ENCODE results near the gene ESF1. TPM values are rescaled to one million over a fixed set of nuclear protein-coding genes. Genes with fewer than 3 reads are reported as not detected.

The ESF1 gene
- total and polyA plus RNA-seq, 2 experiments from 2014 or later, result 7.9 to 8.3 TPM

DNA sequence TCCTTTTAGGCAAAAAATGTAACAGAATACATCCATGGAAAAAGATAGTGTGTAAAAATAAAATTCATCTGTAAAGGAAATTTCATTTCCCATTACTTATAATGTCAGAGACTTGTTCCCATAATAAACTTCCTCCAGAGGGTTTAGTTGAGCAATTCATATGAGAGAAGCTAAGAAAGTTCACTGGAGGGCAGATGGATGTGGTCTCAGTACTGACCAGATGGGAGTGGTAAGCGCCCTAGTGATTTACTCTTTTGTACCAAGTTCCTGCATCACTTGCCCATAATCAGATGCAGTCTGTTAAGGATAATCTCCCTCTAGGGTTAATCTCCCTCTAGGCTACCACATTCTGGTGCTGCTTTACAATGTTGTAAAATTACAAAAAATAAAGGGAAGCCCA lies 61.7 kb downstream of the ESF1 start:
- no peak for TF ChIP-seq EZH2phosphoT487 (IDR thresholded peaks at IDR 0.05; ENCODE audit: insufficient read depth, low read depth)
- TF ChIP-seq EZH2 (IDR thresholded peaks at IDR 0.05; ENCODE audit: insufficient read depth, poor library complexity, severe bottlenecking), result no peak
- H3K4me1 ChIP-seq (ENCODE audit: insufficient read depth), result no peaks in the 10 kb centered on the region
- no peak overlapping the region for H2AFZ ChIP-seq
- peaks cover 5% of the 10 kb centered on the region for H3K36me3 ChIP-seq (ENCODE audit: low read depth)
- H3K27me3 ChIP-seq (replicated peaks; ENCODE audit: insufficient read depth), result no peaks in the 10 kb centered on the region
- no peak overlapping the region for H3K4me2 ChIP-seq (ENCODE audit: unreplicated experiment)
- H3K79me2 ChIP-seq (ENCODE audit: insufficient read depth), result no peaks in the 10 kb centered on the region
- no peaks in the 10 kb centered on the region for H3F3A ChIP-seq (ENCODE audit: insufficient read depth)
- no peak for DNase-seq
- in situ Hi-C loops (cut with MboI), result no loop called here
- no peak overlapping the region for H3K9ac ChIP-seq
- no peaks in the 10 kb centered on the region for H4K20me1 ChIP-seq (ENCODE audit: insufficient read depth)
- H3K4me3 ChIP-seq, result no peak overlapping the region
- H3K9me3 ChIP-seq (ENCODE audit: low read depth), result no peaks in the 10 kb centered on the region
- no peaks in the 10 kb centered on the region for H3K9me2 ChIP-seq (ENCODE audit: insufficient read depth)
- no peak overlapping the region for H3K27ac ChIP-seq
- WGBS, 2 experiments (ENCODE audit: low coverage in 1 of 2, low lambda C conversion rate in 2 of 2, missing lambda C conversion rate in 2 of 2), result 92 to 95% methylated on average over 1 of the region's 1 CpG

- H3K4me3 ChIP-seq, result no peak overlapping the region
- WGBS, 2 experiments (ENCODE audit: low coverage in 1 of 2, low lambda C conversion rate in 2 of 2, missing lambda C conversion rate in 2 of 2), result 98% methylated on average over 2 of the region's 2 CpGs
- TF ChIP-seq EZH2 (IDR thresholded peaks at IDR 0.05; ENCODE audit: insufficient read depth, poor library complexity, severe bottlenecking) (no peak), EZH2phosphoT487 (IDR thresholded peaks at IDR 0.05; ENCODE audit: insufficient read depth, low read depth) (no peak)
- H3K79me2 ChIP-seq (ENCODE audit: insufficient read depth), result no peaks in the 10 kb centered on the region
- no peak overlapping the region for H2AFZ ChIP-seq
- no peaks in the 10 kb centered on the region for H3K27me3 ChIP-seq (replicated peaks; ENCODE audit: insufficient read depth)
- no peaks in the 10 kb centered on the region for H4K20me1 ChIP-seq (ENCODE audit: insufficient read depth)
- H3F3A ChIP-seq (ENCODE audit: insufficient read depth), result no peaks in the 10 kb centered on the region
- H3K4me2 ChIP-seq (ENCODE audit: unreplicated experiment), result no peak overlapping the region
- no peak overlapping the region for H3K9ac ChIP-seq
- H3K9me2 ChIP-seq (ENCODE audit: insufficient read depth), result no peaks in the 10 kb centered on the region
- peaks cover 35% of the 10 kb centered on the region for H3K36me3 ChIP-seq (ENCODE audit: low read depth)
- H3K27ac ChIP-seq, result no peak overlapping the region
- H3K4me1 ChIP-seq (ENCODE audit: insufficient read depth), result no peaks in the 10 kb centered on the region
- H3K9me3 ChIP-seq (ENCODE audit: low read depth), result no peaks in the 10 kb centered on the region
- no peak for DNase-seq
- in situ Hi-C loops (cut with MboI), result no loop called here
Measured at GRCh38 chr20:13718171-13718570, 66.5 kb downstream of the ESF1 start.

DNA sequence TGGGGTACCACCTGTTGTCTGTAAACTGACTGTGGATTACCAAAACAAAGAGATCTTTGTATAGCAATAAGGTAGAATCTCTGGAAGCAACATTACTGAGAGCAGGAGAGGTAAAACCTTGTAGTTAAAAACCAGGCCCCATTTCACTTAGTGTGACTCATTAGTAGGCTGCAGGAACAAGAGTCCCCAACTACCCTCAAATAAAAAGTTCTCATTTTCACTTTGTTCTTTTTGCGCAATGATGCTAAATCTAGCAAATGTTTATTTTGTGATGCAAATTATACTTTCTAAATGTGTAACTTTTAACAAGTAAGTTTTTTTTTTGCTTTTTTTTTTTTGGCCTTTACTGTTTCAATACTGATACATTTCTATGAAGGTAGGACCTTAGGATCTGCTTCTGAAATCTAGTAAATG lies 67.1 kb downstream of the ESF1 start:
- WGBS, 2 experiments (ENCODE audit: low coverage in 1 of 2, low lambda C conversion rate in 2 of 2, missing lambda C conversion rate in 2 of 2), result 100% methylated on average over 1 of the region's 1 CpG
- TF ChIP-seq EZH2 (IDR thresholded peaks at IDR 0.05; ENCODE audit: insufficient read depth, poor library complexity, severe bottlenecking) (no peak), EZH2phosphoT487 (IDR thresholded peaks at IDR 0.05; ENCODE audit: insufficient read depth, low read depth) (no peak)
- Histone ChIP-seq H3F3A (ENCODE audit: insufficient read depth) (no peaks in the 10 kb centered on the region), H3K4me2 (ENCODE audit: unreplicated experiment) (no peak overlapping the region), H4K20me1 (ENCODE audit: insufficient read depth) (no peaks in the 10 kb centered on the region), H3K9me3 (ENCODE audit: low read depth) (no peaks in the 10 kb centered on the region), H3K27ac (no peak overlapping the region), H3K79me2 (ENCODE audit: insufficient read depth) (no peaks in the 10 kb centered on the region), H3K4me3 (no peak overlapping the region), H2AFZ (no peak overlapping the region), H3K9me2 (ENCODE audit: insufficient read depth) (no peaks in the 10 kb centered on the region), H3K4me1 (ENCODE audit: insufficient read depth) (no peaks in the 10 kb centered on the region), H3K27me3 (replicated peaks; ENCODE audit: insufficient read depth) (no peaks in the 10 kb centered on the region), H3K36me3 (ENCODE audit: low read depth) (peaks cover 35% of the 10 kb centered on the region), H3K9ac (no peak overlapping the region)
- in situ Hi-C loops (cut with MboI), result no loop called here
- no peak for DNase-seq

DNA sequence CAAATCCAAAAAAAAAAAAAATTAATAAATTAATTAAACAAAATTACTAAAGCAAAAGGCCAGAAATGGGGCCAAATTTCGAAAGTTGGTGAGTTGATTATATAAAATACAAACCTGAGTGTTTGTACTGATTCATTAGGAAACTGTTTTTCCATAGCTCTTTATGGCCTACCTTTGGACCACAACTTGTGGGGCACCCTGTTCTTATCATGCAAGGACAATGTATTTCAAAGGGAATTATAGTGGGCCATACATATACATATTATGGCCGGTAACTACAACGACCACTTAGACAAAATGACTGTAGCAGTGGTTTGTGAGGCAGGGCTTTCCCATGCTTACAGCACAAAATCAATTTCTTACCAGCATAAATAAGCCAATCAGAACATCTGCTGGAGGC lies 69.5 kb downstream of the ESF1 start:
- Histone ChIP-seq H3K4me1 (ENCODE audit: insufficient read depth) (no peaks in the 10 kb centered on the region), H3K27me3 (replicated peaks; ENCODE audit: insufficient read depth) (no peaks in the 10 kb centered on the region), H3K9me3 (ENCODE audit: low read depth) (no peaks in the 10 kb centered on the region), H3K4me3 (no peak overlapping the region), H3K4me2 (ENCODE audit: unreplicated experiment) (no peak overlapping the region), H3K9ac (no peak overlapping the region), H3K36me3 (ENCODE audit: low read depth) (peaks cover 35% of the 10 kb centered on the region), H3F3A (ENCODE audit: insufficient read depth) (no peaks in the 10 kb centered on the region), H4K20me1 (ENCODE audit: insufficient read depth) (no peaks in the 10 kb centered on the region), H3K27ac (no peak overlapping the region), H3K79me2 (ENCODE audit: insufficient read depth) (no peaks in the 10 kb centered on the region), H2AFZ (no peak overlapping the region), H3K9me2 (ENCODE audit: insufficient read depth) (no peaks in the 10 kb centered on the region)
- 95 to 100% methylated on average over 3 of the region's 3 CpGs for WGBS, 2 experiments (ENCODE audit: low coverage in 1 of 2, low lambda C conversion rate in 2 of 2, missing lambda C conversion rate in 2 of 2)
- in situ Hi-C loops (cut with MboI), result no loop called here
- DNase-seq, result no peak
- TF ChIP-seq EZH2 (IDR thresholded peaks at IDR 0.05; ENCODE audit: insufficient read depth, poor library complexity, severe bottlenecking) (no peak), EZH2phosphoT487 (IDR thresholded peaks at IDR 0.05; ENCODE audit: insufficient read depth, low read depth) (no peak)

- H3K9ac ChIP-seq, result no peak overlapping the region
- H3F3A ChIP-seq (ENCODE audit: insufficient read depth), result no peaks in the 10 kb centered on the region
- H3K4me2 ChIP-seq (ENCODE audit: unreplicated experiment), result no peak overlapping the region
- no peaks in the 10 kb centered on the region for H4K20me1 ChIP-seq (ENCODE audit: insufficient read depth)
- TF ChIP-seq EZH2 (IDR thresholded peaks at IDR 0.05; ENCODE audit: insufficient read depth, poor library complexity, severe bottlenecking) (no peak), EZH2phosphoT487 (IDR thresholded peaks at IDR 0.05; ENCODE audit: insufficient read depth, low read depth) (no peak)
- no peak overlapping the region for H3K27ac ChIP-seq
- no peaks in the 10 kb centered on the region; the same call in 1 of the 2 replicates for H3K36me3 ChIP-seq (ENCODE audit: low read depth)
- H3K4me1 ChIP-seq (ENCODE audit: insufficient read depth), result no peaks in the 10 kb centered on the region
- H3K79me2 ChIP-seq (ENCODE audit: insufficient read depth), result no peaks in the 10 kb centered on the region
- no peak for DNase-seq
- H3K4me3 ChIP-seq, result no peak overlapping the region
- 92 to 100% methylated on average over 1 of the region's 1 CpG for WGBS, 2 experiments (ENCODE audit: low coverage in 1 of 2, low lambda C conversion rate in 2 of 2, missing lambda C conversion rate in 2 of 2)
- H3K27me3 ChIP-seq (replicated peaks; ENCODE audit: insufficient read depth), result no peaks in the 10 kb centered on the region
- in situ Hi-C loops (cut with MboI), result no loop called here
- no peaks in the 10 kb centered on the region for H3K9me2 ChIP-seq (ENCODE audit: insufficient read depth)
- no peaks in the 10 kb centered on the region for H3K9me3 ChIP-seq (ENCODE audit: low read depth)
- no peak overlapping the region for H2AFZ ChIP-seq
Measured at GRCh38 chr20:13708234-13708633, 76.5 kb downstream of the ESF1 start.
